H9 (cell line): ENCODE results near the gene SPATA17. TPM values are rescaled to one million over a fixed set of nuclear protein-coding genes. Genes with fewer than 3 reads are reported as not detected.

ENCODE experiments used
- DNase-seq: peaks from one replicate; pipeline ENCODE4 v3.0.0-alpha.2; 2017
- H2AFZ ChIP-seq: one replicate; pipeline ENCODE4 v1.6.1; 2013; ENCODE audit warnings: mild to moderate bottlenecking, low read length, control low read depth, moderate library complexity
- H2AK5ac ChIP-seq: 2 replicates; pipeline ENCODE4 v1.6.1; 2013; ENCODE audit warnings: low read length, control low read depth, mixed read lengths; ENCODE audit not compliant: insufficient read length
- H2BK120ac ChIP-seq: one replicate; pipeline ENCODE4 v1.6.1; 2013; ENCODE audit warnings: low read depth, mild to moderate bottlenecking, low read length, control low read depth, inconsistent platforms; ENCODE audit not compliant: poor library complexity, severe bottlenecking
- H2BK12ac ChIP-seq: 2 replicates; pipeline ENCODE4 v1.6.1; 2013; ENCODE audit warnings: low read length, control low read depth, mixed read lengths, low read depth; ENCODE audit not compliant: insufficient read length
- H2BK15ac ChIP-seq: 2 replicates; pipeline ENCODE4 v1.6.1; 2013; ENCODE audit warnings: low read depth, low read length, control low read depth
- H2BK20ac ChIP-seq: one replicate; pipeline ENCODE4 v1.6.1; 2013; ENCODE audit warnings: low read depth, mild to moderate bottlenecking, low read length, control low read depth, inconsistent platforms; ENCODE audit not compliant: poor library complexity, severe bottlenecking
- H2BK5ac ChIP-seq: 2 replicates; pipeline ENCODE4 v1.6.1; 2013; ENCODE audit warnings: low read length, control low read depth, mixed read lengths; ENCODE audit not compliant: insufficient read length
- H3K14ac ChIP-seq: 2 replicates; pipeline ENCODE4 v1.6.1; 2013; ENCODE audit warnings: low read length, control low read depth; ENCODE audit not compliant: insufficient read depth
- H3K18ac ChIP-seq: 2 replicates; pipeline ENCODE4 v1.6.1; 2013; ENCODE audit warnings: low read depth, mild to moderate bottlenecking, mixed read lengths, low read length, control low read depth; ENCODE audit not compliant: insufficient read length
- H3K23ac ChIP-seq: 2 replicates; pipeline ENCODE4 v1.6.1; 2013; ENCODE audit warnings: low read length, control low read depth, mixed read lengths, low read depth; ENCODE audit not compliant: insufficient read length
- H3K23me2 ChIP-seq: 2 replicates; pipeline ENCODE4 v1.6.1; 2013; ENCODE audit warnings: low read depth, mild to moderate bottlenecking, mixed read lengths, low read length, control low read depth; ENCODE audit not compliant: insufficient read length, poor library complexity, severe bottlenecking
- H3K27ac ChIP-seq: 2 replicates; pipeline ENCODE4 v1.5.1; 2013; ENCODE audit warnings: low read length, control low read depth, mixed read lengths, low read depth; ENCODE audit not compliant: insufficient read length
- H3K27me3 ChIP-seq: 2 replicates; pipeline ENCODE4 v1.6.1; 2013; ENCODE audit warnings: low read length, control low read depth, inconsistent platforms; ENCODE audit not compliant: insufficient read depth
- H3K4ac ChIP-seq: 2 replicates; pipeline ENCODE4 v1.6.1; 2013; ENCODE audit warnings: low read depth, mild to moderate bottlenecking, control low read depth, inconsistent platforms, low read length, moderate library complexity
- H3K4me1 ChIP-seq: 2 replicates; pipeline ENCODE4 v1.6.1; 2013; ENCODE audit warnings: low read length, control low read depth, inconsistent platforms; ENCODE audit not compliant: insufficient read depth
- H3K4me2 ChIP-seq: 2 replicates; pipeline ENCODE4 v1.6.1; 2013; ENCODE audit warnings: low read length, control low read depth, mixed read lengths; ENCODE audit not compliant: insufficient read length, insufficient read depth
- H3K56ac ChIP-seq: 2 replicates; pipeline ENCODE4 v1.6.1; 2013; ENCODE audit warnings: low read depth, mild to moderate bottlenecking, mixed read lengths, low read length, control low read depth; ENCODE audit not compliant: insufficient read length
- H3K79me1 ChIP-seq: 2 replicates; pipeline ENCODE4 v1.6.1; 2013; ENCODE audit warnings: low read depth, mild to moderate bottlenecking, moderate library complexity, low read length, control low read depth, inconsistent platforms; ENCODE audit not compliant: insufficient read depth, poor library complexity, severe bottlenecking
- H3K79me2 ChIP-seq: 2 replicates; pipeline ENCODE4 v1.6.1; 2013; ENCODE audit warnings: low read length, control low read depth, inconsistent platforms; ENCODE audit not compliant: insufficient read depth
- H3K9ac ChIP-seq: 2 replicates; pipeline ENCODE4 v1.6.1; 2013; ENCODE audit warnings: low read length, control low read depth, mixed read lengths; ENCODE audit not compliant: insufficient read length; ENCODE audit errors: extremely low read depth
- H3K9me3 ChIP-seq: one replicate; pipeline ENCODE4 v1.6.1; 2013; ENCODE audit warnings: low read depth, low read length, inconsistent platforms; ENCODE audit not compliant: control insufficient read depth
- H3T11ph ChIP-seq: one replicate; pipeline ENCODE4 v1.6.1; 2013; ENCODE audit warnings: mild to moderate bottlenecking, low read length, control low read depth, inconsistent platforms
- H4K20me1 ChIP-seq: one replicate; pipeline ENCODE4 v1.6.1; 2013; ENCODE audit not compliant: control insufficient read depth, insufficient read length, insufficient read depth
- H4K5ac ChIP-seq: 2 replicates; pipeline ENCODE4 v1.6.1; 2013; ENCODE audit warnings: low read depth, mild to moderate bottlenecking, mixed read lengths, low read length, control low read depth; ENCODE audit not compliant: insufficient read length
- H4K8ac ChIP-seq: replicated peaks from 2 replicates; pipeline ENCODE4 v1.6.1; 2013; ENCODE audit warnings: low read length, control low read depth, mixed read lengths, low read depth; ENCODE audit not compliant: insufficient read length
- H4K91ac ChIP-seq: 2 replicates; pipeline ENCODE4 v1.6.1; 2013; ENCODE audit warnings: low read depth, mild to moderate bottlenecking, moderate library complexity, mixed read lengths, low read length, control low read depth; ENCODE audit not compliant: insufficient read length
- H3K27ac Mint-ChIP-seq, 3 experiments: 2 replicates in 2 of 3; 3 replicates in 1 of 3; pipeline ENCODE4 v1.8.0; 2020 to 2021; ENCODE audit warnings: mixed read lengths in 3 of 3, mild to moderate bottlenecking in 1 of 3, moderate library complexity in 1 of 3
- H3K27me3 Mint-ChIP-seq: 2 replicates; pipeline ENCODE4 v1.8.0; 2021; ENCODE audit warnings: low read depth, mild to moderate bottlenecking, moderate library complexity, mixed read lengths
- H3K36me3 Mint-ChIP-seq, 3 experiments: 2 replicates in 2 of 3; 3 replicates in 1 of 3; pipeline ENCODE4 v1.8.0; 2020 to 2021; ENCODE audit warnings: low read depth in 3 of 3, mixed read lengths in 3 of 3; ENCODE audit not compliant: insufficient read depth in 1 of 3
- H3K4me1 Mint-ChIP-seq, 2 experiments: 2 replicates each; pipeline ENCODE4 v1.8.0; 2020; ENCODE audit warnings: mixed read lengths in 2 of 2
- H3K4me3 Mint-ChIP-seq, 2 experiments: 2 replicates in 1 of 2; 3 replicates in 1 of 2; pipeline ENCODE4 v1.8.0; 2020 to 2021; ENCODE audit warnings: mild to moderate bottlenecking in 2 of 2, mixed read lengths in 2 of 2, moderate library complexity in 1 of 2
- H3K9me3 Mint-ChIP-seq, 2 experiments: 2 replicates in 1 of 2; 3 replicates in 1 of 2; pipeline ENCODE4 v1.8.0; 2020; ENCODE audit warnings: mild to moderate bottlenecking in 2 of 2, mixed read lengths in 2 of 2, moderate library complexity in 1 of 2
- total RNA-seq: library from RNA; stranded (reverse); gene quantifications from 2 replicates; pipeline ENCODE4 v1.2.1, GENCODE V29; 2021
- TF ChIP-seq, protein P1 (sequence below): fragments of 200-600 bp; sonication (generic); conservative IDR thresholded peaks from 3 replicates; pipeline ENCODE4 v1.8.0; 2021; ENCODE audit warnings: antibody characterized with exemption, mild to moderate bottlenecking

SPATA17 gene
- total RNA-seq, 1 experiment from 2014 or later, result 0.44 TPM

DNA sequence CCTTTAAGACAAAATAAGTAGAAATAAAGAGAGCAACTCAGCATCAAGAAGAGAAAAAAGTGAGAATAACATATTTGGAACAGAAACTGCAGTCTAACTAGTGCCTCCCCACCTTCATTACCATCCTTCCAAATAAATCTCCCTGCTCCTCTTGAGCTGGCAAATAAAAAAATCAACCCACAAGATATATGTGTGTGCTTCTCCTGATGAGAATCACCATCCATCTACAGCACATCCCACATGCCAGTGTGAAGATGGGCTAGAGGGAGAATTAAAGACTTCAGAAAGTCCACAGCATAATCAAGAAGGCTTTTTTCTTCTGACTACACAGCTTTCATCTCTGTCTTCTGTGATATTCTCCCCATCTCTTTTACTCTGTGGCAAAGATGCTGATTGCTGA lies 244.1 kb downstream of the SPATA17 start:
- Histone ChIP-seq H4K8ac (no peak overlapping the region), H2BK15ac (no peak overlapping the region), H2BK20ac (no peak overlapping the region), H2BK120ac (no peak overlapping the region), H2BK5ac (no peak overlapping the region), H3K27ac (no peak overlapping the region), H3K23ac (no peak overlapping the region), H3T11ph (no peak overlapping the region), H3K14ac (no peak overlapping the region), H3K9ac (no peak overlapping the region), H3K27me3 (no peaks in the 10 kb centered on the region), H3K56ac (no peak overlapping the region), H3K18ac (no peak overlapping the region), H4K20me1 (no peaks in the 10 kb centered on the region), H3K23me2 (no peaks in the 10 kb centered on the region), H3K4me2 (no peak overlapping the region), H3K79me2 (no peaks in the 10 kb centered on the region), H2AK5ac (no peak overlapping the region), H2AFZ (no peak overlapping the region), H4K91ac (no peak overlapping the region), H3K9me3 (no peaks in the 10 kb centered on the region), H3K4me1 (no peaks in the 10 kb centered on the region), H2BK12ac (no peak overlapping the region), H3K79me1 (no peaks in the 10 kb centered on the region), H4K5ac (no peak overlapping the region), H3K4ac (no peak overlapping the region)
- Mint-ChIP-seq H3K27me3 (no peaks in the 10 kb centered on the region), H3K4me3 (no peak overlapping the region), H3K9me3 (no peaks in the 10 kb centered on the region), H3K27ac (no peak overlapping the region), H3K36me3 (no peaks in the 10 kb centered on the region), H3K4me1 (no peaks in the 10 kb centered on the region)
- DNase-seq, result no peak
- TF ChIP-seq, protein P1, sequence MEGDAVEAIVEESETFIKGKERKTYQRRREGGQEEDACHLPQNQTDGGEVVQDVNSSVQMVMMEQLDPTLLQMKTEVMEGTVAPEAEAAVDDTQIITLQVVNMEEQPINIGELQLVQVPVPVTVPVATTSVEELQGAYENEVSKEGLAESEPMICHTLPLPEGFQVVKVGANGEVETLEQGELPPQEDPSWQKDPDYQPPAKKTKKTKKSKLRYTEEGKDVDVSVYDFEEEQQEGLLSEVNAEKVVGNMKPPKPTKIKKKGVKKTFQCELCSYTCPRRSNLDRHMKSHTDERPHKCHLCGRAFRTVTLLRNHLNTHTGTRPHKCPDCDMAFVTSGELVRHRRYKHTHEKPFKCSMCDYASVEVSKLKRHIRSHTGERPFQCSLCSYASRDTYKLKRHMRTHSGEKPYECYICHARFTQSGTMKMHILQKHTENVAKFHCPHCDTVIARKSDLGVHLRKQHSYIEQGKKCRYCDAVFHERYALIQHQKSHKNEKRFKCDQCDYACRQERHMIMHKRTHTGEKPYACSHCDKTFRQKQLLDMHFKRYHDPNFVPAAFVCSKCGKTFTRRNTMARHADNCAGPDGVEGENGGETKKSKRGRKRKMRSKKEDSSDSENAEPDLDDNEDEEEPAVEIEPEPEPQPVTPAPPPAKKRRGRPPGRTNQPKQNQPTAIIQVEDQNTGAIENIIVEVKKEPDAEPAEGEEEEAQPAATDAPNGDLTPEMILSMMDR, result no peak
